Heart right ventricle (tissue), 16 donors: ENCODE results near the gene ATG2A. TPM values are rescaled to one million over a fixed set of nuclear protein-coding genes. Genes with fewer than 3 reads are reported as not detected.

ENCODE experiments used
- ATAC-seq, 8 donors: fragments of 200-7000 bp; cut with Tn5 transposase; one replicate each; pipeline ENCODE4 v1.9.1; 2020; ENCODE audit warnings: mild to moderate bottlenecking in 8 of 8, moderate library complexity in 8 of 8, moderate number of reproducible peaks in 1 of 8
- DNase-seq, 2 donors: peaks; one replicate each; pipeline ENCODE4 v3.0.0-alpha.2; 2020
- H3K27ac ChIP-seq, 10 donors: fragments of 200-600 bp; sonication (generic) in 2 of 10; one replicate each; pipeline versions ENCODE4 v1.5.0 to v1.8.0; 2020 to 2022; ENCODE audit warnings: mild to moderate bottlenecking in 3 of 10
- H3K27me3 ChIP-seq, 7 donors: fragments of 200-600 bp; one replicate each; pipeline ENCODE4 v1.8.0; 2021 to 2022; ENCODE audit warnings: mild to moderate bottlenecking in 2 of 7
- H3K36me3 ChIP-seq, 9 donors: fragments of 200-600 bp; sonication (generic) in 1 of 9; one replicate each; pipeline versions ENCODE4 v1.5.0 to v1.8.0; 2020 to 2022; ENCODE audit warnings: mild to moderate bottlenecking in 2 of 9
- H3K4me1 ChIP-seq, 9 donors: fragments of 200-600 bp; sonication (generic) in 1 of 9; one replicate each; pipeline versions ENCODE4 v1.5.0 to v1.8.0; 2020 to 2022; ENCODE audit warnings: mild to moderate bottlenecking in 4 of 9
- H3K4me3 ChIP-seq, 10 donors: fragments of 200-600 bp; sonication (generic) in 2 of 10; one replicate each; pipeline versions ENCODE4 v1.5.0 to v1.8.0; 2020 to 2022; ENCODE audit warnings: mild to moderate bottlenecking in 7 of 10, moderate library complexity in 2 of 10
- H3K9me3 ChIP-seq, 11 donors: fragments of 200-600 bp in 10 of 11; sonication (generic) in 2 of 11; one replicate each; pipeline versions ENCODE4 v1.5.0 to v1.8.0; 2013 to 2022; ENCODE audit warnings: mild to moderate bottlenecking in 2 of 11, control low read depth in 1 of 11, moderate library complexity in 1 of 11
- WGBS, 2 donors: extraction: QIAGEN DNeasy Blood & Tissue Kit; methylation state at CpG; one replicate each; pipeline ENCODE4 v1.1.7; 2013; ENCODE audit warnings: inconsistent platforms in 1 of 2; 5-methylcytosine and 5-hydroxymethylcytosine counted together
- intact Hi-C, 10 donors: fragments of 100-400 bp; cut with DNase I; formaldehyde crosslinking; loops; one replicate each; pipeline versions ENCODE4 v1.11.1 to v1.14.2; 2022
- polyA plus RNA-seq, 2 donors: library from polyadenylated mRNA; stranded (reverse); fragments of 200-250 nt; gene quantifications; one replicate each; pipeline ENCODE4 v1.2.3, GENCODE V29; 2013
- total RNA-seq, 10 donors: library from RNA; stranded (reverse); fragmentation: NEBNext Ultra II Directional in 3 of 10; extraction: Animal tissue kit (Norgen Biotek cat#: 25700) in 3 of 10; gene quantifications; one replicate each; pipeline versions ENCODE4 v1.2.1 to v1.2.4, GENCODE V29; 2021 to 2023
- TF ChIP-seq, protein P1 (sequence below), 9 donors: fragments of 200-600 bp; sonication (generic) in 2 of 9; IDR thresholded peaks; one replicate each; pipeline versions ENCODE4 v1.5.0 to v1.8.0; 2021 to 2022; ENCODE audit warnings: antibody characterized with exemption in 9 of 9, mild to moderate bottlenecking in 5 of 9, moderate library complexity in 1 of 9
- donor health status: Arrhythmogenic right ventricular cardiomyopathy.
- donor health status: ischemic (EF 13 %, LVEDD 7.1; RV severe dilation, severe dysfunction).
- donor health status: healthy with polysubstance abuse.
- donor health status: DM: no; HTN: yes; CAD: no.
- donor health status: DM: no; HTN: no; CAD: no.
- donor health status: ischemic (EF 25% LVEDD 6.9; RV normal size, moderate dysfunction).
- donor health status: ischemic (EF 25% LVEDD 5.7; RV mildly dilated, moderate dysfunction).
- donor health status: healthy.
- donor health status: DM: yes; HTN: yes; CAD: no.
- donor health status: Ischemic cardiomyopathy.
- donor health status: ischemic (EF 35%, LVEDD 5.7; RV mildly dilated, moderate dysfunction).
- donor health status: nonischemic (EF 11% LVEDD 7.7; RV severe dilation, severe dysfunction).
- donor health status: DM: yes; HTN: yes; CAD: no.
- donor health status: PGD.
- donor health status: ischemic (EF 29% LVEDD 5.4; RV normal size, mild dysfunction).
- donor health status: nonischemic (EF 23%, LVEDD 6.1; RV moderate dilation, normal function).

The ATG2A gene
- total and polyA plus RNA-seq, 12 donors, result 12.4 to 18.6 (median 16.0) TPM

DNA sequence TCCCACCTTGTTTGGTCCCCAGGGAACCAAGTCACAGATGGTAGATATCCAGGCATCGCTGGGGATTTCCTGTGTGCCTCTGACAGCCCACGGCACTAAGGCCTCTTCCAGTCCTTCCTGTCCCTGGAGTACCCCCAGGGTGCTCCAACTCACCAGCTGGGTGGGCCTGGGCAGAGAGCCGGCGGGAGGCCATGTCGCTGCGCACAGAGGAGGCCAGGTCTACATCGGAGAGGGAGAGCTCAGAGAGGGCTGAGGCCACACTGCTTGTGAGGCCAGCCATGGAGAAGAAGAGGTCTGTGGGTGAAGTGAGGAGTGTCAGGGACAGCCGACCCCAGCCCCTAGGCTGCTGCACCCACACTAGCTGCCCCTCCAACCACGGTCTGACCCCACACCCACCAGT is 5.3 kb downstream of the ATG2A start:
- Histone ChIP-seq H3K27me3 (no peaks in the 10 kb centered on the region), H3K36me3 (peaks cover 3 to 79% (median 74%) of the 10 kb centered on the region in 9 donors), H3K9me3 (no peaks in the 10 kb centered on the region), H3K4me3 (no peak overlapping the region), H3K4me1 (peaks cover 5 to 17% (median 15%) of the 10 kb centered on the region in 9 donors), H3K27ac (no peak overlapping the region)
- ATAC-seq, result no peak
- TF ChIP-seq, protein P1, sequence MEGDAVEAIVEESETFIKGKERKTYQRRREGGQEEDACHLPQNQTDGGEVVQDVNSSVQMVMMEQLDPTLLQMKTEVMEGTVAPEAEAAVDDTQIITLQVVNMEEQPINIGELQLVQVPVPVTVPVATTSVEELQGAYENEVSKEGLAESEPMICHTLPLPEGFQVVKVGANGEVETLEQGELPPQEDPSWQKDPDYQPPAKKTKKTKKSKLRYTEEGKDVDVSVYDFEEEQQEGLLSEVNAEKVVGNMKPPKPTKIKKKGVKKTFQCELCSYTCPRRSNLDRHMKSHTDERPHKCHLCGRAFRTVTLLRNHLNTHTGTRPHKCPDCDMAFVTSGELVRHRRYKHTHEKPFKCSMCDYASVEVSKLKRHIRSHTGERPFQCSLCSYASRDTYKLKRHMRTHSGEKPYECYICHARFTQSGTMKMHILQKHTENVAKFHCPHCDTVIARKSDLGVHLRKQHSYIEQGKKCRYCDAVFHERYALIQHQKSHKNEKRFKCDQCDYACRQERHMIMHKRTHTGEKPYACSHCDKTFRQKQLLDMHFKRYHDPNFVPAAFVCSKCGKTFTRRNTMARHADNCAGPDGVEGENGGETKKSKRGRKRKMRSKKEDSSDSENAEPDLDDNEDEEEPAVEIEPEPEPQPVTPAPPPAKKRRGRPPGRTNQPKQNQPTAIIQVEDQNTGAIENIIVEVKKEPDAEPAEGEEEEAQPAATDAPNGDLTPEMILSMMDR (IDR thresholded peaks at IDR 0.05), result no peak
- 86 to 87% methylated on average over 9 of the region's 9 CpGs for WGBS, 2 donors
- intact Hi-C loops, result no loop called here
- DNase-seq, result no peak

DNA sequence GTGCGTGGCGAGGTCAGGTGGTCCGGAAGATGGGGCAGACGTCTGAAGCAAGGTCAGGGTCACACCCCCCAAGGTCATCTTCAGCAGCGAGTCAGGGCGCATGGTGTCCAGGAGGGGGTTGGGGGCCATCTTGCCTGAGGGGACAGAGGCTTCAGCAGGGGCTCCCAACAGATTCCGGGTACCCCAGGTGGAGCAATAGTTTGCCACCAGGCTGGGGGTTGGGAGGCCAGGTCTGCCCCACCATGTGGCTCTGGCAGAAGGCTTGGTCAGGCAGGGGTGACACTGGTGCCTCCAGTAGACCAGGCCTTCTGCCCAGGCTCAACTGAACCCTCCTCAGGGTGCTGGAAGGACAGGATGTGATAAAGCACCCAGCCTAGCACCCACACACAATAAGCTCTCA is 5.9 kb downstream of the ATG2A start:
- H3K9me3 ChIP-seq, result no peaks in the 10 kb centered on the region
- H3K27ac ChIP-seq, result no peak overlapping the region
- intact Hi-C loops, result no loop called here
- DNase-seq, result no peak
- H3K4me1 ChIP-seq, result peaks cover 4 to 12% (median 10%) of the 10 kb centered on the region in 9 donors
- no peaks in the 10 kb centered on the region for H3K27me3 ChIP-seq
- TF ChIP-seq, protein P1 (IDR thresholded peaks at IDR 0.05), result no peak
- no peak overlapping the region for H3K4me3 ChIP-seq
- WGBS, 2 donors, result 80 to 85% methylated on average over 7 of the region's 7 CpGs
- peaks cover 3 to 85% (median 80%) of the 10 kb centered on the region in 9 donors for H3K36me3 ChIP-seq
- no peak for ATAC-seq

DNA sequence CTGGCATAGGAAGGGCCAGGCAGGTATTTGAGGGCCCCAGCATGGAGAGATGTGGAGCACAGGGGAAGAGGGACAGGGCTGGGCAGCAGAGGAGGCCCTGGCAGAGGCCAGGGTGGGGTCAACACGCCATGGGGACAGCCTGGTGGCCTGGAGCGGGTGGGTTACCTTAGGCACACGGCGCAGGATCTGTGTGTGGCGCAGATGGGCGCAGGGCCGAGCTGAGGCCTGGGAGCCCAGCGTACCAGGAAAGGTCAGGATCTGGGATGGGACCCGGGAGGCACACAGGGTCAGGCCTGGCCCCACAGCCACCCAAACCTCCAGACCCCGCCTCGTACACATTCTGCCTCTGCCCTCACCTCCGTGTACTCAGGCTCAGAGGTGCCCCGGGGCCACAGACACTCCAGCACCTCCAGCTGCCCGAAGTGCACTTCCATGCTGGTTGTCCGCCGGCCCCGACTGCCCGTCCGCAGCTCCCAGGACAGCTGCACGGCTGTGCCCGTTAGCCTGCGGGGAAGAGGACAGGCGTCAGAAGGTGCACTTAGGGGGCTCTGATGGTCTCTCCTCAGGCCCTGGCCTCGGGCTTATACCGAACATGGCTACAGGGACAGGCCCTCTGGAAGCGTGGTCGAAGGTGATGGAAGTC is 6.4 kb downstream of the ATG2A start:
- no peak for ATAC-seq
- H3K9me3 ChIP-seq, result no peaks in the 10 kb centered on the region
- DNase-seq, result no peak
- peaks cover 3 to 91% (median 85%) of the 10 kb centered on the region in 9 donors for H3K36me3 ChIP-seq
- 96% methylated on average over 27 of the region's 27 CpGs for WGBS, 2 donors
- peaks cover 0 to 6% (median 5%) of the 10 kb centered on the region in 9 donors for H3K4me1 ChIP-seq
- H3K27ac ChIP-seq, result no peak overlapping the region
- no peak overlapping the region for H3K4me3 ChIP-seq
- H3K27me3 ChIP-seq, result no peaks in the 10 kb centered on the region
- TF ChIP-seq, protein P1 (IDR thresholded peaks at IDR 0.05), result no peak
- intact Hi-C loops, result no loop called here

DNA sequence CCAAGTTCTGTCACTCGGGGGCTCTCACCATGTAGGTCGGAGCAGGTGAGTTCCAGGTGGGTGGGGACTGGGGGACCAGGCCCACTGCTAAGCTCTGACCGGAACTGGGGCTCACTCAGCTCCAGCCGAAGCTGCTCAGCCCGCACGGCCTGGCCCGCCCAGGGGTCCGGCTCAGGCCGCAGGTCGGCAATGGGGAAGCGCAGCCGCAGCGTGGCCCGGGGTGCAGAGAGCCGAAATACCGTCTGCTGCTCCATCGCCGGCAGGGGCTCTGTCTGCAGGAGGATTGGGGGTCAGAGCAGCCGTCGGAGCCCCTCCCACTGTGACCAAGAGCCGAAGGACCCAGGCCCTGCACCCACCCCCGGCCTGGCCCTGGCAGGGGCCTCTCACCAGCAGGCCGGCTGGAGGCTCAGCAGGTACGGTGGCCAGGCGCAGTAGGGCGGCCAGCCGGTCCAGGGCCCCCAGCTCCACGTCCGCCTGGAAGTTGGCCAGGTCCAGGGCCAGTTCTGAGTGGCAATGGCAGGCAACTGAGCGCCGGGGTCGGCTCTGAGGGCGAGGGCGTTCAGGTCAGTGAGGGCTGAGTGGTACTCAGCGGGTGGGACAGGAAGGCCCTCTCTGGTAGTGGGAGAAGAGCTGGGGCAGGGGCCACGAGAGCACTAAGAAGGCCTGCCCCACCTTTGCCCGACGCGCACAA is 7.2 kb downstream of the ATG2A start:
- ATAC-seq (no peak), DNase-seq (no peak)
- H3K27me3 ChIP-seq, result no peaks in the 10 kb centered on the region
- peaks cover 3 to 98% (median 93%) of the 10 kb centered on the region in 9 donors for H3K36me3 ChIP-seq
- WGBS, 2 donors, result 92 to 94% methylated on average over 36 to 39 of the region's 39 CpGs
- intact Hi-C loops, result no loop called here
- H3K4me1 ChIP-seq, result no peaks in the 10 kb centered on the region
- H3K27ac ChIP-seq, result no peak overlapping the region
- no peaks in the 10 kb centered on the region for H3K9me3 ChIP-seq
- H3K4me3 ChIP-seq, result no peak overlapping the region
- TF ChIP-seq, protein P1 (IDR thresholded peaks at IDR 0.05), result no peak
